Esophagus (tissue), 2 donors: ENCODE data around the gene MAPK11. TPM values are rescaled to one million over a fixed set of nuclear protein-coding genes. Genes with fewer than 3 reads are reported as not detected.

Experiments
- H3K27ac ChIP-seq, 2 donors: one replicate each; pipeline ENCODE4 v1.5.1; 2013; ENCODE audit warnings: low read depth in 2 of 2, mild to moderate bottlenecking in 2 of 2, inconsistent platforms in 1 of 2, low read length in 1 of 2, moderate library complexity in 1 of 2
- H3K27me3 ChIP-seq, 2 donors: one replicate each; pipeline ENCODE4 v1.6.1; 2013; ENCODE audit warnings: low read length in 2 of 2, control low read depth in 1 of 2, mild to moderate bottlenecking in 1 of 2; ENCODE audit not compliant: insufficient read depth in 2 of 2, control insufficient read depth in 1 of 2
- H3K36me3 ChIP-seq, 2 donors: one replicate each; pipeline ENCODE4 v1.6.1; 2013; ENCODE audit warnings: low read length in 1 of 2; ENCODE audit not compliant: control insufficient read depth in 2 of 2, insufficient read depth in 2 of 2
- H3K4me1 ChIP-seq, 2 donors: one replicate each; pipeline ENCODE4 v1.6.1; 2013; ENCODE audit warnings: low read length in 1 of 2; ENCODE audit not compliant: control insufficient read depth in 2 of 2, insufficient read depth in 2 of 2
- H3K4me3 ChIP-seq, 2 donors: one replicate each; pipeline ENCODE4 v1.5.1; 2013; ENCODE audit warnings: low read length in 2 of 2, mild to moderate bottlenecking in 2 of 2, low read depth in 1 of 2, moderate library complexity in 1 of 2
- H3K9me3 ChIP-seq, 2 donors: one replicate each; pipeline ENCODE4 v1.6.1; 2013; ENCODE audit warnings: mild to moderate bottlenecking in 2 of 2, low read depth in 1 of 2, low read length in 1 of 2, moderate library complexity in 1 of 2; ENCODE audit not compliant: control insufficient read depth in 2 of 2, insufficient read depth in 1 of 2
- WGBS, 2 donors: extraction: QIAGEN DNeasy Blood & Tissue Kit; methylation state at CpG; one replicate each; pipeline ENCODE4 v1.1.7; 2013; 5-methylcytosine and 5-hydroxymethylcytosine counted together
- polyA plus RNA-seq, 2 donors: library from polyadenylated mRNA; stranded (reverse); fragments of 200-250 nt; gene quantifications; one replicate each; pipeline ENCODE4 v1.2.3, GENCODE V29; 2013
- donor health status: healthy with polysubstance abuse.
- donor health status: Bipolar disorder and iron deficiency.

MAPK11 gene
- polyA plus RNA-seq, 2 donors: 5.4 to 6.1 TPM

DNA sequence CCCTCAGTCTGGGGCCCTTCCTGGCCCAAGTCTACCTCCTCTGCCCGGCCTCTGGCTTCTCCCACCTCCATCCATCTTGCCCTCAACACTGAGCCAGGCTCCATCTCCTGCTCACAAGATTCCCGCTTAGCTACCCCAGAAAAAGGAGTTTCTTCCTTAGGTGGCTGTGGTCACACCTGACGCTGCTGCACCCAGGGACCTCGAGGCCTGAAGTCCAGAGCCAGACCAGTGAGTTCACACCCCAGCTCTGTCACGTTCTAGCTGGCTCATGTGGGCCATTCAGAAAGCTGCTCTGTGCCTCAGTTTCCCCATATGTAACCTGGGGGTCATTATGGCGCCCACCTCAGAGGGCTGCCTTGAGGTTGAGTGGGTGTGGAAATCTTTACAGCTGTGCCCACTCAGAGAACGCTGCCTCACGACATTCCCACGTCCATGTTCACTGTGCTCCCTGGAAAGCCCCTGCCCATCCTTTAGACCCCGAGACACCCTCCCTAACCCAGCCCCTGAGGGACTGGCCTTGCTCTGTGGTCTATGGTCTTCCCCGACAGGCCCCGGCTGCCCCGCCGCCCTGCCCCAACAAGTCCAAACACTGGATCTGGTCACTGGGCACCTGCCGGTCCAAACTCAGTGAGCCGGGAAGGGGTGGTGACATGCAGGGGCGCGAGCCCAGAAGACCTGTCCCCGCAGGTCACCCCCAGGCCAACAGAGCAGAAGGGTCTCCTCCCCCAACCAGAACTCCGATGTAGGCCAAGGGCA, 27.5 kb upstream of the MAPK11 start:
- peak overlapping the region; percentile 66 to 72 for H3K27ac ChIP-seq
- peak overlapping the region in 1 of 2 donors; percentile 14 for H3K4me3 ChIP-seq
- peaks cover 44 to 68% of the 10 kb centered on the region in 2 donors for H3K4me1 ChIP-seq
- no peaks in the 10 kb centered on the region for H3K27me3 ChIP-seq
- H3K36me3 ChIP-seq: peaks cover 0 to 18% of the 10 kb centered on the region in 2 donors
- H3K9me3 ChIP-seq: no peaks in the 10 kb centered on the region
- WGBS, 2 donors: 68 to 74% methylated on average over 20 of the region's 20 CpGs

DNA sequence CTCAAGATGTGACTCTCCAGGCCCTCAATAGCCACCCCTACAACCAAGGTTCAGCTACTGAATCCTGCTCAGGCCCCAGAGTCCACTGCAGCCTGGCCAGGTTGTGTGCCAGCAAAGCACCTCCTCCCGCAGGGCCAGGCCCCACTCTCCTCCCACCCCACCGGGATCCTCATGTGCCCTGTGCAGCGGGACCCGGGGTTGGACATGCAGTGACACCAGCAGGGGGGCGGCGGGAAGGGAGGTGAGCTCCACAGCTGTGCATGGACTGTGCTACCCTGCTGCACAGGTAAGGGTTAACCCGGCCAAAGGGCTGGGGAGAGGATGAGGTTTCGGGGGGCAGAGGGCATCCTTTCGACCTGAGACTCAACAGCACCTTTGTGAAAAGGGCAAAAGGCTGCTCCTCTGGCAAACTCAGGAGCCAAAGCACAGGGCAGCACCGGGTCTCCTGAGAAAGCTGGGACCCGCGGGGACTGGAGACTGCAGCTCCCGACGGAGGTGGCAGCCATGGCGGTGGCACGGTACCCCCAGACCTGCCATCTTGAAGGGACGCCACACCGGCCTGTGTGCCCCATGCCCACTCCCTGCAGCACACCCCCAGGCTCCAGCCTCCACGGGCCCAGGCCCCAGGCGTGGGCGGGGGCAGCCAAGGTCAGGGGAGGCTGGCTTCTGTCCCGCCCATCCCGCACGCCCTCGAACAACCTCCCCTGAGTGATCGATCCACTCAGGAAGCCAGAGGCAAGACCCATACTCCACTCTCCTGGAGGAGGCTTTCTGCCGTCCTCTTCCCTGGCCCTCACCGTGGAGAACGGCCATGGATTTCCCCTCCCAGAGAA, 26.7 kb upstream of the MAPK11 start:
- H3K36me3 ChIP-seq: peaks cover 0 to 13% of the 10 kb centered on the region in 2 donors
- no peaks in the 10 kb centered on the region for H3K27me3 ChIP-seq
- H3K4me1 ChIP-seq: peaks cover 38 to 65% of the 10 kb centered on the region in 2 donors
- peak overlapping the region; percentile 66 to 72 for H3K27ac ChIP-seq
- WGBS, 2 donors: 43 to 53% methylated on average over 29 of the region's 29 CpGs
- H3K4me3 ChIP-seq: peak overlapping the region in 1 of 2 donors; percentile 10
- H3K9me3 ChIP-seq: no peaks in the 10 kb centered on the region

DNA sequence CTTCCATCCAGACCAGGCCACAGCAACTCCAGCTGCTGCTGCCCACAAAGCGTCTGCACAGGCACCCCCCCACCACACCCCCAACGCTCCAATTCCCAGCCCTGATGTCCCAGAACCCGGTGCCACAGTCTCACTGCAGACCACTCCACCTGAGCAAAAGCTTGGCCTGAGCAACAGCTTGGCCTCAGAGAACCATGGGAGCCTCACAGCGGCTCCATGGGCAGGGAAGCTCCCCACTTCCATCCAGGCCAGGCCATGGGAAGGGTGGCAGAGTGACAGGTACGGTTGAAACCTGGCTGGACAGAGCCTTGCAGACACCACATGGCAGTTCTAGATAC, 24.1 kb upstream of the MAPK11 start:
- peaks cover 0 to 32% of the 10 kb centered on the region in 2 donors for H3K36me3 ChIP-seq
- no peak overlapping the region for H3K4me3 ChIP-seq
- WGBS, 2 donors: 36 to 42% methylated on average over 5 of the region's 5 CpGs
- peaks cover 26 to 58% of the 10 kb centered on the region in 2 donors for H3K4me1 ChIP-seq
- no peaks in the 10 kb centered on the region for H3K9me3 ChIP-seq
- no peaks in the 10 kb centered on the region for H3K27me3 ChIP-seq
- peak overlapping the region; percentile 92 to 96 for H3K27ac ChIP-seq

DNA sequence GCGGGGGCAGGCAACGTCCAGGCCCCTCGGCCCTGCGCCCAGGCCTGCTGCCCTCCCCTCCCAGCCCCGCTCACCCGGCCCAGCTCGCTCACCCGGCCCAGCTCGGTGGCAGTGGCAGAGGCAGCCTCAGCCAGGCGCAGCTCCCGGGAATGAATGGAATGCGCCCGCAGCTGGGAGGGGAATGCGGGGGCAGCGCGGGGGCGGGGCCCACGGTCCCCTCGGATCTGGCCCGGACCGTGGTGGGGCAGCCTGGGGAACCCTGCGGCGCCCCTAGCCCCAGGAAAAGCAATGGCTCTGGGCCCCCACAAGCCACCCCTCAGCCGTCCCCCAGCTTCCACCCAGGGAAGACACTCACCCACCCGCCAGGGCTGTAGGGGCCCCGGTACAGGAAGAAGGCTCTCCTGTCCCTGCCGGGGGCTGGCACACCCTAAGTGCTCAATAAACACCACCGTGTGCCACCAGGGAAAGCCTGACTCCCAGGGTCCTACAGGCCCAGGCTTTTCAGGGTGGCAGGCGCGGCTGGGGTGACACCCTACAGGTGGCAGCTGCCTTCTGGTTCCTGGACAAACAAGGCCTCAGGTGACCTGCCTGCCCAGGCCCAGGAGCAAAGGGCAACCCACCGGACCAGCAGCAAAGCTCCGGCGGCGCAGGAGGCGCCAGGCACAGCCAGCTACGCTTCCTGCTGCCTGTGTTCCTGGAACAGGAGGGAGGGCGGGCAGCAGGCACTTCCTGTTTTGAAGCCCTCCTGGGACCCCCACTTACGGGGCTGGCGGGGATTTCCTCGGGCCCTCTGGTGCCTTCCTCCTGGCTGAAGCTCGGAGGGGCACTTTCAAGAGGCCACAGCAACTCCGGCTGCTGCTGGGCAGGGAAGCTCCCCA, 23.5 kb upstream of the MAPK11 start:
- Histone ChIP-seq H3K4me1 (peaks cover 20 to 56% of the 10 kb centered on the region in 2 donors), H3K4me3 (peak overlapping the region; percentile 7 to 31), H3K9me3 (no peaks in the 10 kb centered on the region), H3K27me3 (no peaks in the 10 kb centered on the region), H3K36me3 (peaks cover 4 to 36% of the 10 kb centered on the region in 2 donors), H3K27ac (peak overlapping the region; percentile 92 to 96)
- WGBS, 2 donors: 12 to 15% methylated on average over 31 to 42 of the region's 42 CpGs

DNA sequence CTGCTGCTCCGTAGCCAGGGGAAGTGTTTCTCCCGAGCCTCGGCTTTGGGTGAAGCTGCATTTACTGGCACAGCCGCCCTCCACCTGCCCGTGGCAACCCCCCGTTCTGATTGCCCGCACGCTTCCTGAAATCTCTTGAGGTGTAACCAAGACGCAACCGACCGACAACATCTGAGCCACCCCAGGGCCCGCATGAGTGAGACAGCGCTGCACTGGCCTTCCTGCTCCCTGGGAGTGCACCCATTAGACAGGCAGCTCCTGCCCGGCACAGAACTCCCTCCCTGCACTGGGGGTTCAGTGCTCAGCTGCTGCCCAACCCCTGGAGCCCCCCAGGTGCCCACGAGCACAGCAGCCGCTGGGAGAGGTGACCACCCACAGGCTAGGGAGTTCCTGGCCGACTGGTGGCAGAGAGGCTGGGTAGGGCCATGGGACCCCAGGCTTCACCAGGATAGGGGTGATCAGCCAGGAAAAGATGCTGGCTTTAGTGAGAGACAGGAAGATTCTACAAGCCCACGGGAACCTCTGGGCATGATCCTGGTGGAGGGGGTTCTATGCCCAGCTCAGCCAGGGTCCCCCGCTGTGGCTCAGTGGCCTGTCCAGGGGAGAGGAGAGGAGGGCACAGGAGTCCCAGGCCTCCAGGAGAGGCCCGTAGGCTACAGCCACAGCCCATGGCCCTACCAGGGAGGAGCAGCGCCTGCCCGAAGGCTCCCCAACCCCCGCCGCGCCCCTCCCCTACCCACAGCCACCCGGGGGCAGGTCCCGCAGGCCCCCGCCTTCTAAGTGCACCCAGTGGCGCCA, 22.7 kb upstream of the MAPK11 start:
- H3K4me3 ChIP-seq: peak overlapping the region; percentile 7 to 31
- no peaks in the 10 kb centered on the region for H3K9me3 ChIP-seq
- peaks cover 20 to 49% of the 10 kb centered on the region in 2 donors for H3K4me1 ChIP-seq
- peak overlapping the region; percentile 92 to 96 for H3K27ac ChIP-seq
- peaks cover 5 to 43% of the 10 kb centered on the region in 2 donors for H3K36me3 ChIP-seq
- no peaks in the 10 kb centered on the region for H3K27me3 ChIP-seq
- WGBS, 2 donors: 34 to 35% methylated on average over 25 to 29 of the region's 29 CpGs

DNA sequence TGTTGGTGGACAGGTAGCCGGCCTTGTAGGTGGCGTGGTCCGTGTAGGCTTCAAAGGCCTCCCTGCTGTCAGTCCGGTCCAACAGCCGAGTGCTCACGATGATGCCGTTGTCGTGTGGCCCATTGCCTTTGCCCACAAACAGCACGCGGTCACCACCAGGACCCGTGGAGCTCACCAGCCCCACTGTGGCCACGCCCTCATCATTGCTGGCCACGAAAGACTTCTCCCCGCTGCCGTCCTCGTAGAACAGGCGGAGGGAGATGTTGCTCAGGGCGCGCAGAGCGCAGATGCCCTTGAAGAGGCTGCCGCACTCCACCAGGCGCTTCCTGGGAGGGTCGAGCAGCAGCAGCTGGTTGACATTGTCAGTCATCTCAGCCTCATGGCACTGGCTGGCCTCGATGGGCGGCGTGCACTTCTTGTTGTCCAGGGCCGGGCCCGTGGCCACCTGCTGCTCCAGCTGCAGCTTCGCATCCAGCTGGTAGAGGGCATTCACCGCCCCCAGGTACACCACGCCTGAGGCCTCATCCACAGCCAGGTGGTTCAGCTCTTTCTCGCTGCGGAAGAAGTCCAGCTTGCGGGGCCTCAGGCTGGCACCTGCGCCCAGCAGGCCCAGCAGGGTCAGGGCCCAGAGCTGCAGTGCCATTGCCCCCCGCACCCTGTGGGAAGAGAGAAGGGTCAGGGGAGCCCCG, 19.9 kb upstream of the MAPK11 start:
- Histone ChIP-seq H3K27ac (no peak overlapping the region), H3K4me3 (no peak overlapping the region), H3K9me3 (no peaks in the 10 kb centered on the region), H3K36me3 (peaks cover 5 to 63% of the 10 kb centered on the region in 2 donors), H3K27me3 (no peaks in the 10 kb centered on the region), H3K4me1 (peaks cover 13 to 50% of the 10 kb centered on the region in 2 donors)
- WGBS, 2 donors: 86 to 88% methylated on average over 37 of the region's 37 CpGs

DNA sequence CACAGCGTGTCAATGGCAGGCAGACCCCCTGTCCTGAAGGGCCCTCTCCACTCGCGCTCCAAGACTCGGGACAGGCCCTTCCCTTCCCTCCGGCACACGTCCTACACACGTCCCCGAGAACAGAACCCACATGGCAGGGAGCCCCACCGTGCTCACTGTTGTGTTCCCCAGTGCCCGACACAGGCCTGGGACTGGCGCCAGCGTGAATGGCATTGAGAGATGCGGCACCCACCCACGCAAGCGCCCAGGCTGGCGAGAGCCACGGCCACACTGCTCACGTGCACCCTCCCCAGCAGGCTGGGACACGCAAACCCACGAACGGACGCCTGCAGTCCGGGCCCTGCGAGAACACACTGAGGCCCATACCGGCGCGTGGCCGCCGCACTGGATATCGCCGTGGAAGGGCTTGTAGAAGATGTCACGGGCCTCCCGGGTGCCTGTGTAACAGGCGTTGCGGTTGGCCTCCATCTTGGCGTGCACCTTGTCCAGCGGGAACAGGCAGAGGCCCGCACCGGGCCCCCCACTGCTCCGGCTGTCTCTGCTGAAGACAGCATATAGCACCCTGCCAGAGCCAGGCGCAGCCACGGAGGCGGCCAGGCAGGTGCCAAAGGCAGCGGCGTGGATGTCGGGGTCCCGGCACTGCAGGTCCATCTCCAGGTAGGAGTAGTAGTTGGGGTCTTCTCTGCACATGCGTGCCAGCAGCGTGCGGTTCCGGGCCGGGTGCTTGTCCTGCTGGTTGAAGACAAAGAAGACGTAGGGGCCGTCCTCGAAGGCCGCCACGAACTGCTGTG, 19.2 kb upstream of the MAPK11 start:
- H3K4me1 ChIP-seq: peaks cover 9 to 46% of the 10 kb centered on the region in 2 donors
- 81 to 83% methylated on average over 57 of the region's 57 CpGs for WGBS, 2 donors
- H3K27me3 ChIP-seq: no peaks in the 10 kb centered on the region
- H3K4me3 ChIP-seq: no peak overlapping the region
- no peak overlapping the region for H3K27ac ChIP-seq
- H3K36me3 ChIP-seq: peaks cover 5 to 70% of the 10 kb centered on the region in 2 donors
- no peaks in the 10 kb centered on the region for H3K9me3 ChIP-seq

DNA sequence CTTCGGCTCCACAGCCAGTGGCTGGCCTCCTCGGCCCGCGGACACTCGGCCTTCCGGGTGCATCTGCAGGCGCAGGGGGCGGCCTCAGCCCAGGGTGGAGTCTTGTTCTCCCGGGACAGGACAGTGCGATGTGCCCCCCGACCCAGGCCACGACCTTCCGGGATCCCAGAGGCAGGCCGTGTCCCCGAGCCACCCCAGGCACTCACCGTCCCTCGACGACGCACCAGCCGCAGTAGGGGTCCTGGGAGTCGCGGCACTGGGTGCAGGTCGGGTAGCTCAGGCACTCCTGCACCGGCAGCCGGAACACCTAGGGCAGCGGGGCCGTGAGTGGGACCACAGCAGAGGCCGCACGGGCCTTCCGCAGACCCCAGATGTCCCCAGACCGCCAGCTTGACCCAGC, 17.6 kb upstream of the MAPK11 start:
- WGBS, 2 donors: 93 to 95% methylated on average over 31 of the region's 31 CpGs
- H3K36me3 ChIP-seq: peaks cover 5 to 76% of the 10 kb centered on the region in 2 donors
- peaks cover 6 to 39% of the 10 kb centered on the region in 2 donors for H3K4me1 ChIP-seq
- H3K27me3 ChIP-seq: no peaks in the 10 kb centered on the region
- no peak overlapping the region for H3K4me3 ChIP-seq
- no peak overlapping the region for H3K27ac ChIP-seq
- H3K9me3 ChIP-seq: no peaks in the 10 kb centered on the region
